NK-92 (cell line): Measurements from ENCODE around the gene APBA3.

Source experiments
- DNase-seq: peaks from one replicate; lab custom pipeline; 2025; ENCODE audit not compliant: unreplicated experiment; lab: John Stamatoyannopoulos, UW

APBA3 gene

GRCh38 chr19:3761382-3762129 is at the start of gene APBA3:
APBA3 (minus strand) TSS chr19:3761692; CDS start chr19:3760264, 1,428 bp downstream.
- peak; percentile 42 for DNase-seq

- DNase-seq = no peak
These were observed 49.3 kb upstream of the APBA3 start for GRCh38 chr19:3810708-3811355.

GRCh38 chr19:3809881-3810707 is 48.6 kb upstream of the APBA3 start:
- no peak for DNase-seq

- no peak for DNase-seq
These were observed 47.1 kb upstream of the APBA3 start for GRCh38 chr19:3808420-3809143.

- DNase-seq = no peak
These were observed 46.3 kb upstream of the APBA3 start for GRCh38 chr19:3807574-3808354.

GRCh38 chr19:3807131-3807480 is 45.6 kb upstream of the APBA3 start:
- no peak for DNase-seq

- no peak for DNase-seq
These were observed 44.4 kb upstream of the APBA3 start for GRCh38 chr19:3805859-3806258.

GRCh38 chr19:3804429-3804828 is 42.9 kb upstream of the APBA3 start:
- no peak for DNase-seq

GRCh38 chr19:3803986-3804385 is 42.5 kb upstream of the APBA3 start:
- no peak for DNase-seq

- DNase-seq = no peak
These were observed 41.8 kb upstream of the APBA3 start for GRCh38 chr19:3803114-3803888.

- no peak for DNase-seq
These were observed 40.1 kb upstream of the APBA3 start for GRCh38 chr19:3801412-3802096.

GRCh38 chr19:3800996-3801395 is 39.5 kb upstream of the APBA3 start:
- no peak for DNase-seq

- DNase-seq = no peak
These were observed 36.6 kb upstream of the APBA3 start for GRCh38 chr19:3798137-3798536.

GRCh38 chr19:3796358-3796757 is 34.9 kb upstream of the APBA3 start:
- no peak for DNase-seq

GRCh38 chr19:3793799-3794198 is 32.3 kb upstream of the APBA3 start:
- no peak for DNase-seq

- no peak for DNase-seq
These were observed 30.6 kb upstream of the APBA3 start for GRCh38 chr19:3792114-3792513.

GRCh38 chr19:3790941-3791340 is 29.4 kb upstream of the APBA3 start:
- no peak for DNase-seq

- no peak for DNase-seq
These were observed 28.8 kb upstream of the APBA3 start for GRCh38 chr19:3790209-3790734.
